Measurements from ENCODE around the gene NDUFS5. TPM values are rescaled to one million over a fixed set of nuclear protein-coding genes. Genes with fewer than 3 reads are reported as not detected.

NDUFS5 gene
- total RNA-seq, 1 donor from 2014 or later: 360 TPM

DNA sequence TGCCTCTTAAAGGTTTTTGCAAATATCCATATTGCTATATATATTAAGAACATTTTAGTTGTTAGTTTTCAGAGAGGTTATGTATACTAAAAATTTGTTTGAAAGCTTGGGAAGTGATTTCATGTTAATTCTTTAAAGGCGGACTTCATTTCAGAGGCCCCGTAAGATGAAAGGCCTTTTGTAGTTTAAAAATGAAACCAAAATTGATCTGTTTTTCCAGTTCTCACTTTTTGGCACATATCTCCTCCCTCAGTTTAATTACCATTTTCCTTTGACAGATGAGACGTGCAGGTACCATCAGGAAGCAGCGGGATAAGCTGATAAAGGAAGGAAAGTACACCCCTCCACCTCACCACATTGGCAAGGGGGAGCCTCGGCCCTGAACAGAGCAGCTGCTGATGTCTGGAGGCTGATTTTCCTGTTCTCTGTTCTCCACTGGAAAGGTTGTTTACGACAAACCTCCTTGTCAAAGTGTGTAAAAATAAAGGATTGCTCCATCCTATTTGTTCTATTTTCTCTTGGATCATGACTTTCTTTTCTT lies 8.0 kb downstream of the NDUFS5 start:
- no peak overlapping the region for H3K4me3 Mint-ChIP-seq (ENCODE audit: unreplicated experiment)
- DNase-seq (ENCODE audit: low read depth): no peak
- no peak overlapping the region for H3K27ac Mint-ChIP-seq (ENCODE audit: unreplicated experiment)
- Histone ChIP-seq H3K4me1 (ENCODE audit: insufficient read depth, low read length) (no peaks in the 10 kb centered on the region), H3K4me2 (ENCODE audit: low read length) (no peak overlapping the region), H3K36me3 (ENCODE audit: insufficient read depth, low read length) (peaks cover 42% of the 10 kb centered on the region), H2AFZ (ENCODE audit: low read depth, low read length) (no peak overlapping the region), H3K79me2 (ENCODE audit: insufficient read depth, low read length) (peaks cover 35% of the 10 kb centered on the region), H3K27me3 (ENCODE audit: insufficient read depth, low read length) (no peaks in the 10 kb centered on the region), H3K9me3 (ENCODE audit: insufficient read depth, low read depth, low read length) (no peaks in the 10 kb centered on the region), H3K27ac (ENCODE audit: low read depth, low read length) (no peak overlapping the region), H3K4me3 (ENCODE audit: insufficient read depth, low read depth, low read length) (no peak overlapping the region), H4K20me1 (ENCODE audit: insufficient read depth, low read length) (peaks cover 30% of the 10 kb centered on the region), H3K9ac (ENCODE audit: low read length) (no peak overlapping the region)
- TF ChIP-seq, protein P1, sequence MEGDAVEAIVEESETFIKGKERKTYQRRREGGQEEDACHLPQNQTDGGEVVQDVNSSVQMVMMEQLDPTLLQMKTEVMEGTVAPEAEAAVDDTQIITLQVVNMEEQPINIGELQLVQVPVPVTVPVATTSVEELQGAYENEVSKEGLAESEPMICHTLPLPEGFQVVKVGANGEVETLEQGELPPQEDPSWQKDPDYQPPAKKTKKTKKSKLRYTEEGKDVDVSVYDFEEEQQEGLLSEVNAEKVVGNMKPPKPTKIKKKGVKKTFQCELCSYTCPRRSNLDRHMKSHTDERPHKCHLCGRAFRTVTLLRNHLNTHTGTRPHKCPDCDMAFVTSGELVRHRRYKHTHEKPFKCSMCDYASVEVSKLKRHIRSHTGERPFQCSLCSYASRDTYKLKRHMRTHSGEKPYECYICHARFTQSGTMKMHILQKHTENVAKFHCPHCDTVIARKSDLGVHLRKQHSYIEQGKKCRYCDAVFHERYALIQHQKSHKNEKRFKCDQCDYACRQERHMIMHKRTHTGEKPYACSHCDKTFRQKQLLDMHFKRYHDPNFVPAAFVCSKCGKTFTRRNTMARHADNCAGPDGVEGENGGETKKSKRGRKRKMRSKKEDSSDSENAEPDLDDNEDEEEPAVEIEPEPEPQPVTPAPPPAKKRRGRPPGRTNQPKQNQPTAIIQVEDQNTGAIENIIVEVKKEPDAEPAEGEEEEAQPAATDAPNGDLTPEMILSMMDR (IDR thresholded peaks at IDR 0.05; ENCODE audit: insufficient read depth, low read depth, low read length): no peak
- TF ChIP-seq EZH2 (IDR thresholded peaks at IDR 0.05; ENCODE audit: insufficient read depth, low read length): no peak
- FAIRE-seq: no peak
- H3K9me3 Mint-ChIP-seq (ENCODE audit: unreplicated experiment): peaks cover 5% of the 10 kb centered on the region
- no peaks in the 10 kb centered on the region for H3K27me3 Mint-ChIP-seq (ENCODE audit: low read depth, unreplicated experiment)
- peaks cover 5% of the 10 kb centered on the region for H3K4me1 Mint-ChIP-seq (ENCODE audit: low read depth, unreplicated experiment)
- H3K36me3 Mint-ChIP-seq (ENCODE audit: low read depth, unreplicated experiment): peaks cover 26% of the 10 kb centered on the region

DNA sequence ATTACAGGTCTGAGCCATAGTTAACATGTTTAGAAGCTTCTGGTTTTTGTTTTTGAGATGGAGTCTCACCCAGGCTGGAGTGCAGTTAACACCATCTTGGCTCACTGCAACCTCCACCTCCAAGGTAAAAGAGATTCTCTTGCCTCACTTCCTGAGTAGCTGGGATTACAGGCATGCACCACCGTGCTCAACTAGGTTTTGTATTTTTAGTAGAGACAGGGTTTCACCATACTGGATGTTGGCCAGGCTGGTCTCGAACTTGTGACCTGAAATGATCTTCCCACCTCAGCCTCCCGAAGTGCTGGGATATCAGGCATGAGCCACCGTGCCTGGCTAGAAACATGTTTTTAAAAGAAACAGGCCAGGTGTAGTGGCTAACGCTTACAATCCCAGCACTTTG lies 10.5 kb downstream of the NDUFS5 start:
- no peak for TF ChIP-seq EZH2 (IDR thresholded peaks at IDR 0.05; ENCODE audit: insufficient read depth, low read length)
- TF ChIP-seq, protein P1 (IDR thresholded peaks at IDR 0.05; ENCODE audit: insufficient read depth, low read depth, low read length): no peak
- no peaks in the 10 kb centered on the region for H3K4me1 ChIP-seq (ENCODE audit: insufficient read depth, low read length)
- DNase-seq (ENCODE audit: low read depth) (no peak), FAIRE-seq (no peak)
- H3K36me3 ChIP-seq (ENCODE audit: insufficient read depth, low read length): peaks cover 32% of the 10 kb centered on the region
- peaks cover 18% of the 10 kb centered on the region for H3K79me2 ChIP-seq (ENCODE audit: insufficient read depth, low read length)
- Mint-ChIP-seq H3K27me3 (ENCODE audit: low read depth, unreplicated experiment) (no peaks in the 10 kb centered on the region), H3K4me3 (ENCODE audit: unreplicated experiment) (no peak overlapping the region), H3K27ac (ENCODE audit: unreplicated experiment) (no peak overlapping the region), H3K9me3 (ENCODE audit: unreplicated experiment) (peaks cover 5% of the 10 kb centered on the region), H3K36me3 (ENCODE audit: low read depth, unreplicated experiment) (peaks cover 19% of the 10 kb centered on the region), H3K4me1 (ENCODE audit: low read depth, unreplicated experiment) (peaks cover 5% of the 10 kb centered on the region)
- H2AFZ ChIP-seq (ENCODE audit: low read depth, low read length): no peak overlapping the region
- no peaks in the 10 kb centered on the region for H3K27me3 ChIP-seq (ENCODE audit: insufficient read depth, low read length)
- H3K4me3 ChIP-seq (ENCODE audit: insufficient read depth, low read depth, low read length): no peak overlapping the region
- H3K9ac ChIP-seq (ENCODE audit: low read length): no peak overlapping the region
- no peak overlapping the region for H3K4me2 ChIP-seq (ENCODE audit: low read length)
- H4K20me1 ChIP-seq (ENCODE audit: insufficient read depth, low read length): peaks cover 18% of the 10 kb centered on the region
- no peak overlapping the region for H3K27ac ChIP-seq (ENCODE audit: low read depth, low read length)
- H3K9me3 ChIP-seq (ENCODE audit: insufficient read depth, low read depth, low read length): no peaks in the 10 kb centered on the region

DNA sequence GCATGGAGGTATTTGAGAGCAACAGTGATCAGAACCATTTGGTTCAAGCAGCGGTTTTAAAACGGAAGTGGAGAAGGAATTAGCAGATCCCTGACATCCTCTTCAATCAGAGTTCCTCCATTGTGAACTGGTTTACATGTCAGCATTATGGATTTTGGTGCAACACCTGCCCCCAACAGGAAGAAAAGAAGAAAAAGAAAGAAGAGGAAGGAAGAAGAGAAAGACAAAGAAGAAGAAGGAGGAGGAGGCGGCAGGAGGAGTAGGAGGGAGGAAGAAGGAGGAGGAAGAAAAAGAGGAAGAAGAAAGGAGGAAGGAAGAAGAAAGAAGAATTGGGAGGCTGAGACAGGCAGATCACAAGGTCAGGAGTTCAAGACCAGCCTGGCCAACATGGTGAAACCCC lies 17.4 kb downstream of the NDUFS5 start:
- Mint-ChIP-seq H3K4me1 (ENCODE audit: low read depth, unreplicated experiment) (peaks cover 15% of the 10 kb centered on the region), H3K9me3 (ENCODE audit: unreplicated experiment) (no peaks in the 10 kb centered on the region), H3K27me3 (ENCODE audit: low read depth, unreplicated experiment) (no peaks in the 10 kb centered on the region), H3K36me3 (ENCODE audit: low read depth, unreplicated experiment) (peaks cover 17% of the 10 kb centered on the region), H3K4me3 (ENCODE audit: unreplicated experiment) (no peak overlapping the region), H3K27ac (ENCODE audit: unreplicated experiment) (no peak overlapping the region)
- H3K27me3 ChIP-seq (ENCODE audit: insufficient read depth, low read length): no peaks in the 10 kb centered on the region
- no peaks in the 10 kb centered on the region for H3K79me2 ChIP-seq (ENCODE audit: insufficient read depth, low read length)
- no peak overlapping the region for H3K9ac ChIP-seq (ENCODE audit: low read length)
- H3K9me3 ChIP-seq (ENCODE audit: insufficient read depth, low read depth, low read length): no peaks in the 10 kb centered on the region
- no peak overlapping the region for H2AFZ ChIP-seq (ENCODE audit: low read depth, low read length)
- TF ChIP-seq, protein P1 (IDR thresholded peaks at IDR 0.05; ENCODE audit: insufficient read depth, low read depth, low read length): no peak
- no peak for TF ChIP-seq EZH2 (IDR thresholded peaks at IDR 0.05; ENCODE audit: insufficient read depth, low read length)
- H4K20me1 ChIP-seq (ENCODE audit: insufficient read depth, low read length): no peaks in the 10 kb centered on the region
- peaks cover 15% of the 10 kb centered on the region for H3K4me1 ChIP-seq (ENCODE audit: insufficient read depth, low read length)
- DNase-seq (ENCODE audit: low read depth) (no peak), FAIRE-seq (no peak)
- no peaks in the 10 kb centered on the region for H3K36me3 ChIP-seq (ENCODE audit: insufficient read depth, low read length)
- H3K4me3 ChIP-seq (ENCODE audit: insufficient read depth, low read depth, low read length): no peak overlapping the region
- no peak overlapping the region for H3K4me2 ChIP-seq (ENCODE audit: low read length)
- H3K27ac ChIP-seq (ENCODE audit: low read depth, low read length): no peak overlapping the region
